ENCODE data around the gene DDX51.

- TF ChIP-seq EZH2 (IDR thresholded peaks at IDR 0.05; ENCODE audit: insufficient read depth, poor library complexity, severe bottlenecking) (no peak), EZH2phosphoT487 (IDR thresholded peaks at IDR 0.05; ENCODE audit: insufficient read depth, low read depth) (no peak)
Observed at GRCh38 chr12:132176920-132177551, 32.9 kb upstream of the DDX51 start.
